GM19372 (cell line): ENCODE results near the gene ENTREP3.
"Not testable (repeated sequence)": the region's sequence is repeated elsewhere in the genome, so short reads cannot be mapped to it uniquely, and the experiment has no call there.

Experiments
- ATAC-seq: cut with Tn5 transposase; IDR thresholded peaks from one replicate; pipeline ENCODE4 v1.9.1; 2021; ENCODE audit warnings: mild to moderate bottlenecking, low read depth, moderate library complexity; ENCODE audit not compliant: unreplicated experiment

The ENTREP3 gene

DNA sequence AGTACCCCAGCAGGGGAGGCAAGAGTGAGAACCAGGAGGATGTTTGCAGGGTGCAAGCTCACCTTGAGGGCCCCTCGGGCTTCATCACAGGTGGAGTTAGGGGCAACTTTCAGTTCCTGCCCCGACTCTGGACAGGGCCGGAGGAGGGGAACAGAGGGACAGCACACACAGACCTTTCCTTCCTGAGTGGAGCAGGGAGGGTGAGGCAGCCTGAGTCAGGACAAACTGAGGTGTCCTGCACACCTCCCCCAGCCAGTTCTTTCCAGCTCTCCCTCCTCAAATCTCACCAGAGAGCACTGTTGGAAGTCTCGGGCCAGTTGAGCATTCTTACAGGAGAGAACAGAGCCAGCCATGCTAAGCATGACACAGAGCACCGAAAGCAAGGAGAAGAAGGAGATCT, 1.5 kb downstream of the ENTREP3 start:
- no peak for ATAC-seq

DNA sequence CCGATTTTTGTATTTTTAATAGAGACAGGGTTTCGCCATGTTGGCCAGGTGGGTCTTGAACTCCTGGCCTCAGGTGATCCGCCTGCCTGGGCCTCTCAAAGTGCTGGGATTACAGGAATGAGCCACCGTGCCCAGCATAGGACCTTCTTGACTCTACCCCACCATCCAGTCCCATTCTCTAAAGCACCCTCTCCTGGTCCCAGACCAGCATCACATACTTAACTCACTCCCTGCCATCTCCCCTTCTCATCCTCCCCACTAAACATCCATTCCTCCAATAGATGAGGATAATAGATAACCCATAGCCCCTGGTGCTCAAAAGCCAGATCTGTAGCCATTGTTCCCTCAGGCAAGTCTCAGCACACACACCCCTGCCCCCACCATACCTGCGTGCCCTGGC, 2.1 kb downstream of the ENTREP3 start:
- no peak for ATAC-seq

DNA sequence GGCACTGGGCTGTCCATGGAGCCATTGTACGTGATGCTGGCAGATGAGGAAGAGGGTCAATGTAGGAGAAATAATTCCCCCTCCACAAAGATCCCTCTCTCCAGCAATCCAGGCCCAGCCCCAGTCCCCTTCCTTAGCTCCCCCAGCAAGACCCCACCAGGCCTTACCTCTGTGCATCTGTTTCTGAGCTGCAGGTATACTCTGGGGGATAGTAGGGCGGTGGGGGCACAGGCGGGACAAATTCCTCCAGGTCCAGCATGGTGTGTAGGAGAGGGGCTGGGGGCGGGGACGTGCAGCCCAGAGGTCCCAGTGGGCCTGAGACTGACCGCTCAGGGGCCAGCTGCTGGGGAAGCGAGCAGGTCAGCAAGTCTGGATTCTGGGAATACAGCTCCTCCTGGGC, 3.7 kb downstream of the ENTREP3 start:
- no peak for ATAC-seq

DNA sequence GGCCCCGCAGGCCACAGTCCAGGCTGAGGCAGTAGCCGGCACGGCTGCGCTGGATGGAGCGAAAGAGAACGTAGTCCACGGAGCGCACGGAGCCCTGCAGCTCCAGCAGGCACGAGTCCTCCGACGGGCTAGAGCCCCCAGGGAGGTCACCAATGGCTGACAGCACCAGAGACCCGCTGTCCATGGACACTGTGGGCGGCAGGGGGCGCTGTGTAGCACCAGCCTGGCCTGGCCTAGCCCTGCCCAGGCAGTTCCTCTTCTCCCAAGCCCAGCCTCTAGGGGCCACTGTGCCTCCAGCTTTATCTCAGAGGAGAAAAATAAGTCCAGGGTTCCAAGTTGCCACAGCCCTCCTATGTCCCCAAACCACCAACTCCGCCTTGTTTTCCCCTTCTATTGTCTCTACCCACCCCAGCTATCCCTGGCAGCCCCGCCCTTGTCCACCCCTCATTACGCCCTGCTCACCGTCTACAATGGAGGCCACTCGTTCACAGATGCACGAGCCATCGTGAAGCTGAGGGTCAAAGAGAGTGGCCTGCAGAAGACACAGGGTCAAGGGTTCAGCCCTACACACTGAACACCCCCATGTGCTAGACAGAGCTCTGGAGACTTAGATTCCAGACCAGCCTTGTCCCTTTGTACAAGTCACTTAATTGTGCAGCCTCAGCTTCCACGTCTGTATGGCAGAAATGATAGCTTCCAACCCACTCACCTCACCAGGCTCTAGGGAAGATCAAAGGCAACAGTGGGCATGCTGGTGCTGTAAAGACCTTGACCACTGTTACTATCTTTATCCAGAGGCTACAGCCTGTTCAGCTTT, 4.4 kb downstream of the ENTREP3 start:
- ATAC-seq = peak; percentile 83

DNA sequence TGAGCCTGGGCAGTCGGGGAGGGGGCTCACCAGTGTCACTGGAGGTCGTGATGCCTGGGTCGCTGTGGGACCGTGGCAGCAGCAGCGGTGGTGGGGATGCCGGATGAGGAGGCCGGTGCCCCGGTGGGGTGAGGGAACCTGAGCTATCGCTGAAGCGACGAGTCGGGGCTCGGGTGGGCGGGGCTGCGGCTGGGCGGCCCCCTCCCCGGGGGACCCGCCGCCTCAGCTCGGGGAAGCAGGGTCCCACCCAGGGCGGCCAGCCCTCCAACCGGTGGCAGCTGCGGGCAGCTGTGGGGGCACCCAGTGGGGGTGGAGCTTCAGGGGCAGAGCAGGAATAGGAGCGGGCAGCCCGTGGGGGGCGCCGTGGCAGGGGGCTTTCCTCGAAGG, 5.0 kb downstream of the ENTREP3 start:
- peak; percentile 16 for ATAC-seq

DNA sequence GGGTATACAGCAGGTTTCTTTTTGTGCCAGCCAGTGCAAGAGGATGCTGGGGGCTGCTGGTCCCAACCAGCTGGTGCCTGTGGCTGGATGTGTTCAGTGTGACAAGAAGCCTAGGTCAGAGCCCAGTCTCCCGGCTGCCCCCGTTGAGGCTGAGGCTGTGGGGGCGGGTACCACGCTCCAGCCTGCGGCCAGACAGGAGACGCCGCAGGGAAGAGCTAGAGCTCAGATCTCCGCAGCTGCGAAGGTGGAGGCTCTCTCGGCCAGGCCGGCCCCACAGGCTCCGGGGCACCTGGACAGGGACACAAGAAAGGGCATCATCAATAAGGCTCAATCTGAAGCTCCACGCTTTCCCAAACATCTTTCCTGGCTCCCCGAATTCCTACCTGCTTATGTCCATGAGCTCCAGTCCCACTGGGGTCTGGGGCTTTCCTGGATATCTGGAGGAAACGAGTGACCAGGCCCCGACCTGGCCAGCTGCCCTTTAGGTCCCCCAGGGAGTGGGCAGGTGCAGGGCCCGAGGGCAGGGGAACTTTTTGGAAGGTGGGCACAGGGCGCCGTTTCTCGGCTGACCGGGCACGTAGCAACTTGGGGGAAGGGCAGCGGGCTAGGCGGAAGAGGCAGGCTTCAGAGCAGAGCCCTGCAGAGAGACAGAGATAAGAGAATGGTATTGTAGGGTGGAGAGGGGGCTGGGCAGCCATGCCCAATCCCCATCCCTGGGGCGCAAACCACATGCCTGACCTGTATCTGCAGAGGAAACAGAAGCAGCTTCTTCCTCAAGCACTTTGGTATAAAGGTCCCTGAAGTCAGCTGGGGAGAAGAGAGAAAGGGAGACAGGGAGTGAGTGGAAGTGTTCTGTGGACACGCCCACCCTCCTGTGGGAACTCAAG, 7.4 kb downstream of the ENTREP3 start:
- ATAC-seq = no peak

DNA sequence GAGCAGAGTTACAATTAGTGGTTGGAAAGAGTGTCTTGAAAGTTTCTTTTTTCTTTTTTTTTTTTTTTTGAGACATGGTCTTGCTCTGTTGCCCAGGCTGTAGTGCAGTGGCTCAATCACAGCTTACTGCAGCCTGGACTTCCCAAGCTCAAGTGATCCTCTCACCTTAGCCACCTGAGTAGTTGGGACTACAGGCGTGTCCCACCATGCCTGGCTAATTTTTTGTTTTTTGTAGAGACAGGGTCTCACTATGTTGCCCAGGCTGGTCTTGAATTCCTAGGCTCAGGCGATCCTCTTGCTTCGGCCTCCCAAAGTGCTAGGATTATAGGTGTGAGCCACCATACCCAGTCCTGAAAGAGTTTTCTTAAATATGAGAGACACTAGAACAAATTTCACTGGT, 8.5 kb downstream of the ENTREP3 start:
- ATAC-seq = not testable (repeated sequence)

DNA sequence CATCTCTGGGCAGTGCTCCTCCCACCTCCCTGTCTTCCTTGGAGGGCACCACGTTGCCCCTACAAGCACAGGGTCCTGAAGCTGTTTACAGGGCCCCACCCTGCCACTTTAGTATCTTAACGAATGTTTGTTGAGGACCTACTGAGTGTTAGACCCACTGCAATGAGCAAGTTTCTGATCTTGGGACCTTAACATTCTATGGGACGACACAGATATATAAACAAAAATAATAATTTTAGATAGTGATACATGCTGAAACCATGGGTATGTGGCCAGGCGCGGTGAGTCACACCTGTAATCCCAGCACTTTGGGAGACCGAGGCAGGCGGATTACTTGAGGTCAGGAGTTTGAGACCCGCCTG, 10.1 kb downstream of the ENTREP3 start:
- ATAC-seq = no peak

DNA sequence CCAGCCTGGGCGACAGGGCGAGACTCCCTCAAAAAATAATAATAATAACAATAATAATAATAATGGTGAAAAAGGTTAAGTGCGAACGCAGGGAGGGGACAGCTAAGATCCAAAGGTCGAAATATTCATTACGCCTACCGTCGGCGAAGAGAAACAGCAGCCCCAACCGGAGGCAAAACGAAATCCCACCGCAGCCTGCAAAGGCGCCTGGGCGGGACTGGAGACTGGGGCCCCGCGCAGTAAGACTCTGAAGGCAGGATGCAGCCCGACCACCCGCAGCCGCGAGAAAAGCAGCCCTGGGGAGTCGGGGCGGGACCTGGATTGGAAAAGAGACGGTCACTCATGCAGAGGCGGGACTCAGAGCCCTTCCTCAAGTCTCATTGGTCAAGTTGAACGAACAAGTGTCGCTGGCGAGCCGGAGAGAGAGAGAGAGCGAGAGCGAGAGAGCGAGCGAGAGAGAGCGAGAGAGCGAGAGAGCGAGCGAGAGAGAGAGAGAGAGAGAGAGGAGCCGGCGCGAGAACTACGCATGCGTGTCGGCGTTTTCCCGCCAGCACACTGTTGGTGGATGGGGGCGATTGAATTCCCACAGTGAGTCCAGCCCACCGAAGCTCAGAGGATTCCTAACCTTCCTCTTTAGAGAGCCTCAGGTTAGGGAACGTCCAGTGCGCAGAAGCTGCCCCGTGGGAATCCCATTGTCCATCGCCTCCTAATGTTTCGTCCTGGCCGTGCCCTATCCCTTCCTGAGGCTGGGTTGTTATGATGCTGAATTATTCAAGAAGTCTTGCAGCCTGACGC, 10.7 kb downstream of the ENTREP3 start:
- peak; percentile 93 for ATAC-seq

DNA sequence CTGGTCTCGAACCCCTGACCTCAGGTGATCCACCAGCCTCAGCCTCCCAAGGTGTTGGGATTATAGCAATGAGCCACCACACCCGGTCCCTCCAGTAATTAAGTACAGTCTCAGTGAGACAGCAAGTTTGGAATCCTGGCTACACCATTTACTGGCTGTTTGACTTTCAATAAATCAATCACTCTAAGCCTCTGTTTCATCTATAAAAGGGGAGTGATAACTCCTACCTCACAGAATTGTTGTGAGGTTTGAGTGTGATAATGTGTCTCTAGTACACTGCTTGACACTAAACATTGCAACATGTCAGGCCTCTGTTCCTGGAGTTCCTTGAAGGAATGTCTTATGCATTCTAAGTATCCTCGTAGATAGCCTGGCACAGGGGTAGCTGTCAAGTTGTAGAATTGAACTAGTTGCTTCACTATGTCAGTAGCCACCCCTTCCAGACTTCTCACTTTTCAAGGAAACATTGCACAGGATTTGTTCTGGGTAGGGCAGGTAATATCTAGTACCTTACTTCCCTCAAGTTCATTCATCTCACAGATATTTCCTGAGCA, 12.4 kb downstream of the ENTREP3 start:
- ATAC-seq = no peak

DNA sequence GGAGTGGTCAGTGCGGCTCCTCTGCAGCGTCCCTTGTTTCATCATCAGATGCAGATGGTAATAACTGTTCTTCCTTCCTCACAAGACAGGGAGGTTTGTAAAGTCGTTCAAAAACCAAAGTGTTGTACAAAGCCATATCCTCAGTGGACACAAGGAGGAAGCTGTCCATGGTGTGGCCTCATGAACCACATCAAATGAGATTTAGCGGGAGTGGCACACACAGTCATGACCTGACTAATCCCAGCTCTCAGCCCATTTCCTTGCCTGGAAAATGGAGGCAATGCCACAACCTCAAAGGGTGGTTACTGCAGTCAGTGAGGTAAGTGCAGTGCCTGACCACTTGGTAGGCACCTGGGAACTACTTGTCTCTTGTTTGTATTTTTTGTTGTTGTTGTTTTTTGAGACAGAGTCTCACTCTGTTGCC, 13.4 kb downstream of the ENTREP3 start:
- ATAC-seq = no peak

DNA sequence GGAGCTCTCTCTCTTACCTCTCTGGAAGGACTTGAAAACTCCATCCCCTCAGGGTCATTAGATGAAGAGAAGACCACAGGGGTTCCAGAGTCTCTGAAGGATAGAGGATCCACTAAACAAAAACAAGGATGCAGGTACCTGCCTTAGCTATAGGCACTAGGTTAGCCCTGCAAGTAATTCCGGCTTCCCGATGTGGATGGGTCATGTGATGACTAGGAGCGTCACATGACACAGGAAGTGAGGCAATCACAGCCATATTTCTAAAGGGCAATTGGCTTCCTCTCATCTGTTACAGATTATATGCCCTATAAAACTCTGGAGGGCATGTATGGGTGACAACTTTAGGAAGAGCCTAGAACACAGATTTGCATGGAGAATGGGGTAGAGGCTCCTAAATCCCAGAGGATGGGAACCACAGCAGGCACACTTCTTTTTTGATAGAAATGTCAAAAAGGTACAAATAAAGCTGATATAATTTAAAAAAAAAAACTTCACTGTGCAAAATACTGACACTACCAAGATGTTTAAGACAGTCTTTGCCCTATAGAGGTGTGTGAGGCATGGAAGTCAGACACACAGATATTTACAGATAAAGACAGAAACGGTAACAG, 14.1 kb downstream of the ENTREP3 start:
- no peak for ATAC-seq

DNA sequence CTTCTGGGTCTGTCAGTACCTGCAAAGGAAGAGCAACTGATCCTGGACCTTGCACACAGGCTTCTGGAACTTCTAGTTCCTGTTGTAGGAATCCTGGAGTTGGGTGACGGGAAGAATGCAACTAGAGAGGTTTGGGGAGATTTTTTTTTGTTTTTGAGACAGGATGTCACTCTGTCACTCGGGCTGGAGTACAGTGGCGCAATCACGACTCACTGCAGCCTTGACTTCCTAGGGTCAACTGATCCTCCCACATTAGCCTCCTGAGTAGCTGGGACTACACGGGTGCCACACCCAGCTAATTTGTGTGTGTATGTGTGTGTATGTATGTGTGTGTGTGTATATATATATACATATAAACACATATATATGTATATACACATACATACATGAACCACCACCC, 18.8 kb downstream of the ENTREP3 start:
- ATAC-seq = no peak

DNA sequence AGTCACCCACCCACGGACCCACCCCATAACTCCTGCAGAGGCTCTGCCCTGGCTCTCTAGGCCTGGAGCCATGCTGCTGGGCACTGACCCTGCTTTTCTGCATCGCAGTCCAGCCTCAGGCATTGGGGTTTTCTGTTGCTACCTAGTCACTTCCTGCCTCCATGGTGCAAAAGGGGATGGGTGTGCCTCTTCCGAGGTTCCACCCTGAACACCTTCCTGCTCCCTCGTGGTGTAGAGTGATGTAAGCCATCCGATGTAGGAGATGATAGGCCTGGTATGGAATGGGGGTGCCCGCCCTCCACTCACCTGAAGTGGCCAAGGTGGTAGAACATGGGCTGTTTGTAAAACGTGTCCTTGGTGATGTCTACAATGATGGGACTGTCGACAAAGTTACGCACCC, 19.9 kb downstream of the ENTREP3 start:
- not testable (repeated sequence) for ATAC-seq

DNA sequence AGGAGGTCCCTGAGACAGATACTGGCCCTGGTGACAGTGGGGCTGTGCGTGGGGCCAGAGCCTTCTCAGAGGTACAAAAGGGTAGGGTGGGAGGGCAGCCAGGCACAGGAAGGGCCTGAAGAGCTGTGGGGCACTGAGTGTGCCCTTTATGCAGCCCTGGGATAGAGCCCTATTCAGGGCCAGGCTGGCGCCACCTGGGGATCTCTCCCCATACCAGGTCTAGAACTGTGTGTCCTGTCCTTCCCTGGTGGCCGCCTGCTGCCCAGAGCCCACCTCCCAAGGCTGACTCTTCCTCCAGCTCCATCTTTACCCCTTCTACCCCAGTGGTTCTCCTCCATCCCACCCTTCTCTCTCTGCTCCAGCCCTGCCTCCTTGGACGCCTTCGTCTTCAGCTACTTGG, 21.8 kb downstream of the ENTREP3 start:
- not testable (repeated sequence) for ATAC-seq

DNA sequence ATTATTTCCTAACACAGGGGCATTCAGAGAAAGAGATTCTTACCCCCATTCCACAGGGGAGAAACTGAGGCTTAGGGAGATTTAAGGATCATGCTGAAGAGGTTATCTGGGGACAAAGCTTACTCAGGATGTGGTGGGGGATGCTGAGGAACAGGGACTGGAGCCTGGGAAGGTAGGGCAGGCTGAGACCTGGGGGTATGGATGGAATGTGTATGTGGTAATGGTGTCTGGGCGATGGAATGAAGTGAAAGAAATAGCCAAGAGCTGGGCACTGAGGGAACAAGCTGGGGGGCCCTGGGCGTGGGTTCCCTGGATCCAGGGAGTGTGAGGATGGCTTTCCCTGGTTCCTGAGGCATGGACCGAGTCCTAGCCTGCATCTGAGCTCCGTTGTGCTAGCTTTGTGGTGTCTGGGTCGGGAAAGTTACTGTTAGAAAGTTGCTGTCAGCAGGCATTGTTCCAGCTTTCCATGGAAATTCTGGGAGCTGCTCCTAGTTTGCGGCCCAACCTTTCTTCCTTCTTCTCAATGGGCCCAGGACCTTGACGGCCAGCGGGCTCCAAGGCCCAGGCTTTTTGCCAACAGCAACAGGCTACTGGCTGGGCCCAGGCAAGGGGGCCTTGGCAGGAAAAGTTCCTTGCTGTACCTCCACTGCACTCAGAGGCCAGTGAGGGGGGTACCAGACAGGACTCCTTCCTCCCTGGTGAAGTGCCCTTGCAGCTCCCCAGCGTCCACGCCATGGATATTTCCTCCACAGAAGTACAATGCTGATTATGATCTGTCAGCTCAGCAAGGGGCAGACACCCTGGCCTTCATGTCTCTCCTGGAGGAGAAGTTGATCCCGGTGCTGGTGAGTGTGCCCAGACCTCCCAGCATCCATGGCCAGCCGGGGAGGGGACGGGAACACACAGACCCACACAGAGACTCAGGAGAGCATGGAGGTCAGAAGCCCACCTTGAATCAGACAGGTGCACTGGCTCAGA, 23.0 kb downstream of the ENTREP3 start:
- not testable (repeated sequence) for ATAC-seq

DNA sequence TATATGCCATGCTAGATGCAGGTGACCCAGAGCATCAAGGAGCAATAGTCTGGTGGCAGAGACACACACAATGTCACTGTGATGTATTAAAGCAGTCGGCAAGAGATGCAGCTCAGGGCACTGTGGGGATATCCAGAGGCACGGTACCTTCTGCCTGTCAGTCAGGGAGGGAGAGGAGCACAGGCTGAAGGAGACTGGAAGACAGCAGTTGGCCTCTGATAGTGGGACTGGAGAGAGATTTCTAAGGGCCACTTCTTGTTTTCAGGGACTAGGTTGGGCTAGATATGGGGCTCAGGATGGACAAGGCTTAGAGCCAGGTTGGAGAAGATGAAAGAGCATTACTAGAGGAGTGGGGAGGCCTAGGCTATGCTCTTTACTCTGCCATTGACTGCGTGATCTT, 24.0 kb downstream of the ENTREP3 start:
- not testable (repeated sequence) for ATAC-seq

DNA sequence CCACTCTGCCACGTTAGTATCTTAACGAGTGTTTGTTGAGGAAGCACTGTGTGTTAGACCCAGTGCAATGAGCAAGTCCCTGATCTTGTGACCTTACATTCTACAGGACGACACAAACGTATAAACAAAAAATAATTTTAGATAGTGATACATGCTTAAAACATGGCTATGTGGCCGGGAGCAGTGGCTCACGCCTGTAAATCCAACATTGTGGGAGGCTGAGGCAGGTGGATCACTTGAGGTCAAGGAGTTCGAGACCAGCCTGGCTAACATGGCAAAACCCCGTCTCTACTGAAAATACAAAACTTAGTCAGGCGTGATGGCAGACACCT, 27.2 kb downstream of the ENTREP3 start:
- ATAC-seq = no peak
